ENCODE data around the gene RFC3. TPM values are rescaled to one million over a fixed set of nuclear protein-coding genes. Genes with fewer than 3 reads are reported as not detected.
"Not testable (repeated sequence)": the region's sequence is repeated elsewhere in the genome, so short reads cannot be mapped to it uniquely, and the experiment has no call there.

RFC3 gene
- total RNA-seq, 1 experiment from 2014 or later = 50.2 TPM

DNA sequence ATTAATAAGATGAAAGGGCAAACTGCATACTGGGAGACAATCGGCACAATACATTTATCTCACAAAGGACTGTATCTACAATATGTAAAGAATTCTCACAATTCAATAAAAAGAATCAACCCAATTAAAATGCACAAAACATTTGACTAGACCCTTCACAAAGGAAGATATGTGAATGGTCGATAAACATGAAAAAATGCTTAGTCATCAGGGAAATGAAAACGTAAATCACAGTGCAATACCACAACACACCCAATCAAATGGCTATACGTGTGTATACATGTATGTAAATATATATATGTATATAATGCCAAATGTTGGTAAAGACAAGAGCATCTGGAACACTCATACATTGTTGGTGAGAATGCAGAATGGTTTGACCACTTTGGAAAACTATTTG is 21.9 kb upstream of the RFC3 start:
- no peaks in the 10 kb centered on the region for H3K36me3 ChIP-seq (replicated peaks; ENCODE audit: control insufficient read depth, insufficient read depth, low read length)
- DNase-seq = no peak
- no peak overlapping the region for H3K4me3 ChIP-seq (ENCODE audit: insufficient read depth, low read depth, low read length)
- H3K27me3 ChIP-seq (ENCODE audit: control insufficient read depth, insufficient read depth, low read length) = no peaks in the 10 kb centered on the region

DNA sequence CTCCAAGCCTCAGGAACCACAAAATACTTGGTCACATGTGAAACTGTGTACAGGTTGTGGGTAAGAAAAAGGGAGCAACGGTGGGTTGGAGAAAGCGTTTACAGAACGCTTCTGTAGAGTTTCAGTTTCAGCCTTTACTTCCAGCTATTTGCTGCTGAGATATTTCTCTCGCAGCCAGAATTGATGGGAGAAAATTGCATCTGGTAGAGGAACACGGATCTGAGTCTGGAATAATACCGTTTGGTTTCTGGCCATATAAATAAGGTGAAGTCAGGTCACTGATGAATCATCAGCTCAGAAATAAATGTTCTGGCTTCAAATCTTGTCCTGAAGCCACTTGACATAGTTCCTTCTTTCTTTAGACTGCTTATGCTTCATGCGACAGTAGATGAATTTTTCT is 20.3 kb upstream of the RFC3 start:
- no peaks in the 10 kb centered on the region; the same call in 1 of the 2 replicates for H3K27me3 ChIP-seq (ENCODE audit: control insufficient read depth, insufficient read depth, low read length)
- DNase-seq = no peak
- H3K36me3 ChIP-seq (replicated peaks; ENCODE audit: control insufficient read depth, insufficient read depth, low read length) = no peaks in the 10 kb centered on the region
- H3K4me3 ChIP-seq (ENCODE audit: insufficient read depth, low read depth, low read length) = no peak overlapping the region

GRCh38 chr13:33798023-33798422 is 19.9 kb upstream of the RFC3 start:
- DNase-seq = no peak
- Histone ChIP-seq H3K36me3 (replicated peaks; ENCODE audit: control insufficient read depth, insufficient read depth, low read length) (no peaks in the 10 kb centered on the region), H3K4me3 (ENCODE audit: insufficient read depth, low read depth, low read length) (no peak overlapping the region), H3K27me3 (ENCODE audit: control insufficient read depth, insufficient read depth, low read length) (no peaks in the 10 kb centered on the region; the same call in 1 of the 2 replicates)

- Histone ChIP-seq H3K27me3 (ENCODE audit: control insufficient read depth, insufficient read depth, low read length) (no peaks in the 10 kb centered on the region; the same call in 1 of the 2 replicates), H3K4me3 (ENCODE audit: insufficient read depth, low read depth, low read length) (no peak overlapping the region), H3K36me3 (replicated peaks; ENCODE audit: control insufficient read depth, insufficient read depth, low read length) (no peaks in the 10 kb centered on the region)
- DNase-seq = no peak
Observed at GRCh38 chr13:33799950-33800592, 17.9 kb upstream of the RFC3 start.

- no peak for DNase-seq
- Histone ChIP-seq H3K27me3 (ENCODE audit: control insufficient read depth, insufficient read depth, low read length) (no peaks in the 10 kb centered on the region; the same call in 1 of the 2 replicates), H3K4me3 (ENCODE audit: insufficient read depth, low read depth, low read length) (no peak overlapping the region), H3K36me3 (replicated peaks; ENCODE audit: control insufficient read depth, insufficient read depth, low read length) (no peaks in the 10 kb centered on the region)
Observed at GRCh38 chr13:33800646-33801186, 17.2 kb upstream of the RFC3 start.

DNA sequence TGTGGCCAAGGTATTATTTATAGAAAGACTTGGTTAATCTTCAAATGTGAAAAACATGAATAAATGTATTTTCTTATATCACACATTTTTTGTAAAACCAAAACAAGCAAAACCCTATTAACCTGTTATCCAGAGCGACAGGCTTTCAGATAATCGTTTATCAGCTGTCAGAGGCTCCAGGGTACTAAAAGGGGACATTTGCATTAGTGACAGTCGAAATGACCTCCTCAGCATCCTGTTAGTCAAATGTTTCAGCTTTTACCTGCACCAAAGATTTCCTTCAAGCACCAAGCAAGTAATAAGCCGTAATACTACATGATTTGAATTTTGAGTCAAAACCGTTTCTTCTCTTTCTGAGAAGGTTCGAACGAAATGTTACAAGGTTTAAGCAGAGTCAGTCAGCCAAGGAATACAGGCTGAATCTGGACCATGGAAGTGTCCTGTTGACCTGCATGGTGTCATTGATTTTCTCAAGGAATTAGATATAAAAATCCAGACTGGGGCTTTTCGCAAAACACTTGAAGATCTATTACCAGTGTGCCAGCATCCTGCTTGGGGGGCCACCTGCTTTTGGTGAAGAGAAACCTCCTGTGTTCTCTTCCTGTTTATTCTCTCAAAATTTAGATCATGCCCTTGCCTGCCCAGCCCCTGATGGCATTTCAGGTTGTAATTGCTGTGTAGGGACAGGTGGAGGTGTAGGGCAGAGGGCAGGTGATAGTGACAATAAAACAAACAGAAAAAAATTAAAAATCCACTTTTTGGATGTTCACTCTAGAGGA is 11.3 kb upstream of the RFC3 start:
- no peak overlapping the region for H3K4me3 ChIP-seq (ENCODE audit: insufficient read depth, low read depth, low read length)

DNA sequence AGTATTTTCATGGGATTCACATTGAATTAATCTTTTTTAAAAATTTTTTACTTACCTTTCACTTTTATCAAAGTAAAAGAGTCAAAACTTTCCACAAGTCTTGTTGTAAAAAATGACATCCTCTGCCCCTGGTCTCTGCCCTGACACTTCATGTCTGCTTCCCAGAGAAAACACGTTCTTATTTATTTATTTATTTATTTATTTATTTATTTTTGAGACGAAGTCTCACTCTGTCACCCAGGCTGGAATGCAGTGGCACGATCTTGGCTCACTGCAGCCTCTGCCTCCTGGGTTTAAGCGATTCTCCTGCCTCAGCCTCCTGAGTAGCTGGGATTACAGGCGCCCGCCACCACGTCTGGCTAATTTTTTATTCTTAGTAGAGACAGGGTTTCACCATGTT is 5.1 kb upstream of the RFC3 start:
- H3K27me3 ChIP-seq (ENCODE audit: control insufficient read depth, insufficient read depth, low read length); DNase-seq; H3K36me3 ChIP-seq (replicated peaks; ENCODE audit: control insufficient read depth, insufficient read depth, low read length); H3K4me3 ChIP-seq (ENCODE audit: insufficient read depth, low read depth, low read length): not testable (repeated sequence)

More for the DNA sequence above, 11.3 kb upstream of the RFC3 start:
- DNase-seq = no peak
- Histone ChIP-seq H3K36me3 (replicated peaks; ENCODE audit: control insufficient read depth, insufficient read depth, low read length) (no peaks in the 10 kb centered on the region), H3K27me3 (ENCODE audit: control insufficient read depth, insufficient read depth, low read length) (no peaks in the 10 kb centered on the region; the same call in 1 of the 2 replicates)

DNA sequence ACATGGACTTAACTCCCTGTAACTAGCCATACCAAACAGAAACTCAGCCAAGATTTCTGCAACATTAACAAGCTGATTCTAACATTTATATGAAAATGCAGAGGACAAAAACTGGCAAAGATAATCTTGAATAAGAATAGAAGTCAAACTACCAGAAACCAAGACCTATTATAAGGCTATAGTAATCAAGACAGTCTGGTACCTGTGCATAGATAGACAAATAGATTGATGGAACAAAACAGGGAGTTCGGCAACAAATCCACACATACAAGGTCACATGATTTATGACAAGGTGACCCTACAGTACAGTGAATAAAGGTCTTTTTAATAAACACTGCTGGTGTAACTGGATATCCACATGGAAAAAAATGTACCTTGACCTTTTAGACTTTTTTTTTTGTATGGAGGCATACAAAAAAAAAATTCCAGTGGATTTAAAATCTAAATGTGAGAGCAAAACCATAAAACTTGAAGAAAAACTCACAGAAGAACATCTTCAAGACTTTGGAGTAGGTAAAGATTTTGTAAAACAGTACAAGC is 2.9 kb upstream of the RFC3 start:
- no peak overlapping the region for H3K4me3 ChIP-seq (ENCODE audit: insufficient read depth, low read depth, low read length)
- DNase-seq = no peak
- H3K36me3 ChIP-seq (replicated peaks; ENCODE audit: control insufficient read depth, insufficient read depth, low read length) = 0 out of 2 replicates have a peak, but pooled peaks cover under 1% of the 10 kb centered on the region
- no peaks in the 10 kb centered on the region for H3K27me3 ChIP-seq (ENCODE audit: control insufficient read depth, insufficient read depth, low read length)

DNA sequence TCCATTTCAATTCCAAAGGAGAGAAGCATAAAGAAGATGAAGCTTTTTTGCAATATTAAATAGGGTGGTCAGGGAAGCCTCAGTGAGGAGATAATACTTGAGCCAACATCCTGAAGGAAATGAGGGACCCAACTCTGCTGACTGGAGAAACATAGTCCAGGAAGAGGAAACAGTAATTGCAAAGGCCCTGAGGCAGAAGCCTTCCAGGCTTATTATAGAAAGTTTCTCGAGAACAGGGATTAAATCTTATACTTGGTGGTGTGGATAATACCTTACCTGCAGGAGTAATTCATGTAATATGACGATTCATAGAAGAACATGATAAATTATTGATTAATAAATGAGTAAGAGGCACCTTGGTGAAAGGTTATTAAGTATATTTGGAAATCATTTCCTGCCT is 1.0 kb upstream of the RFC3 start:
- H3K4me3 ChIP-seq (ENCODE audit: insufficient read depth, low read depth, low read length) = no peak overlapping the region
- DNase-seq = no peak
- peaks cover 8% of the 10 kb centered on the region for H3K36me3 ChIP-seq (replicated peaks; ENCODE audit: control insufficient read depth, insufficient read depth, low read length)
- H3K27me3 ChIP-seq (ENCODE audit: control insufficient read depth, insufficient read depth, low read length) = no peaks in the 10 kb centered on the region

- Histone ChIP-seq H3K27me3 (ENCODE audit: control insufficient read depth, insufficient read depth, low read length) (no peaks in the 10 kb centered on the region), H3K36me3 (replicated peaks; ENCODE audit: control insufficient read depth, insufficient read depth, low read length) (peaks cover 9% of the 10 kb centered on the region), H3K4me3 (ENCODE audit: insufficient read depth, low read depth, low read length) (peak overlapping the region; percentile 76)
- no peak for DNase-seq
Observed at GRCh38 chr13:33817513-33817900, 442 bp upstream of the RFC3 start.

GRCh38 chr13:33825083-33825482 is 7.1 kb downstream of the RFC3 start:
- no peaks in the 10 kb centered on the region for H3K27me3 ChIP-seq (ENCODE audit: control insufficient read depth, insufficient read depth, low read length)
- DNase-seq = no peak
- H3K4me3 ChIP-seq (ENCODE audit: insufficient read depth, low read depth, low read length) = no peak overlapping the region
- peaks cover 19% of the 10 kb centered on the region for H3K36me3 ChIP-seq (replicated peaks; ENCODE audit: control insufficient read depth, insufficient read depth, low read length)

GRCh38 chr13:33827139-33827538 is 9.2 kb downstream of the RFC3 start:
- Histone ChIP-seq H3K36me3 (replicated peaks; ENCODE audit: control insufficient read depth, insufficient read depth, low read length) (peaks cover 21% of the 10 kb centered on the region), H3K4me3 (ENCODE audit: insufficient read depth, low read depth, low read length) (no peak overlapping the region), H3K27me3 (ENCODE audit: control insufficient read depth, insufficient read depth, low read length) (no peaks in the 10 kb centered on the region)
- DNase-seq = no peak

DNA sequence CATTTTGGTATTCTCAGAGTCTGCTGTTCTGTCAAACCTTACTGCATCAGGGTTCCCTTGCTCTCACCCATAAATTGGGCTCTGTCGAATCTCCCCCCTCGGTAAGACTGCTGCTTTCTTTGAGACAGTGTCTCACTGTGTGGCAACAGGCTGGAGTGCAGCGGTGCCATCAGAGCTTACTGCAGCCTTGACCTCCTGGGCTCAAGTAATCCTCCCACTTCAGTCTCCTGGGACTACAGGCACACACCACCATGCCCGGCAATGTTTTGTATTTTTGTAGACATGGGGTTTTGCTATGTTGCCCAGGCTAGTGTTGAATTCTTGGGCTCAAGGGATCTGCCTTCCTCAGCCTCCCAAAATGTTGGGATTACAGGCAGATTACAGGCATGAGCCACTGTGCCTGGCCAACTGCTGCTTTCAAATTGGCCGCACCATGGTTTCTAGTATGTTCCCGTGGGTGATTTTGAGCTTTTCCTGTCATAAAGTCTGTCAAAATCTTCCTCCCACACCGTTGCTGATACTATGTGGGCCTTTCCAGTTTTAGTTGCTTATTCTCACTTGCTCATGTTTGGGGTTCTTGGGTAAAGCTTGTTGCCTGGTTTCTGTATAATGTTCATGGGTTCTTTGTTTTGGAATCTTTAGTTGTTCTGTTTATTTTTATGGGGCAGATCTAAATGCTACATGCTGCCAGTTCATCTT is 10.6 kb downstream of the RFC3 start:
- H3K36me3 ChIP-seq (replicated peaks; ENCODE audit: control insufficient read depth, insufficient read depth, low read length) = peaks cover 19% of the 10 kb centered on the region

DNA sequence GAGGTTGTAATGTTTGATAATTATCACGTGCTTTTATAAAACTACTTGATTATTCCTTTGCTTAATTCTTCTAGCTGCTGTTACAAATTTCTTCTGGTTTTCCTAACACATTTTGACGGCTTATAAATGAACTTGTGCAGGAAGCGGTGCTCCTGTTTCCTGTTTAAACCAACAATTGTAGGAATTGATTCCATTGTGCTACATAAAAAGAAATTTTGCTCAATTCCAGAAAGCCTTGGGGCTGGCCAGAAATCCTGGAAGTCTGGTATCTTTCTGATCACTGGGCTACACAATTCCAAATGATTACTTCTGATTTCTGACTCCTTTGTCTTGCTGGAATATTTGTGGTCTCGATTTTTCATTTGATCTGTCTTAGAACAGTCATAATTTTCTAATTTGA is 14.9 kb downstream of the RFC3 start:
- Histone ChIP-seq H3K27me3 (ENCODE audit: control insufficient read depth, insufficient read depth, low read length) (no peaks in the 10 kb centered on the region), H3K36me3 (replicated peaks; ENCODE audit: control insufficient read depth, insufficient read depth, low read length) (peaks cover 18% of the 10 kb centered on the region), H3K4me3 (ENCODE audit: insufficient read depth, low read depth, low read length) (no peak overlapping the region)
- DNase-seq = no peak

More for the DNA sequence above, 10.6 kb downstream of the RFC3 start:
- Histone ChIP-seq H3K4me3 (ENCODE audit: insufficient read depth, low read depth, low read length) (no peak overlapping the region), H3K27me3 (ENCODE audit: control insufficient read depth, insufficient read depth, low read length) (no peaks in the 10 kb centered on the region)
- no peak for DNase-seq

Measured in H7 (cell line).